Adrenal gland (tissue), 12 donors: ENCODE measurements around the gene RPS4Y1. TPM values are rescaled to one million over a fixed set of nuclear protein-coding genes. Genes with fewer than 3 reads are reported as not detected.

Experiments
- DNase-seq, 7 donors: peaks; one replicate each; pipeline ENCODE4 v3.0.0-alpha.2; 2019 to 2020
- H3K27ac ChIP-seq, 5 donors: fragments of 200-600 bp; sonication (generic) in 4 of 5; 1 replicate in 3 of 5; 2 replicates in 2 of 5; pipeline versions ENCODE4 v1.5.1 to v1.8.0; 2016 to 2020; ENCODE audit warnings: mild to moderate bottlenecking in 1 of 5
- H3K27me3 ChIP-seq: fragments of 200-600 bp; 2 replicates; pipeline ENCODE4 v1.8.0; 2021
- H3K36me3 ChIP-seq, 2 donors: fragments of 200-600 bp; replicated peaks in 1 of 2; 1 replicate in 1 of 2; 2 replicates in 1 of 2; pipeline versions ENCODE4 v1.5.1 to v1.8.0; 2018 to 2022
- H3K4me1 ChIP-seq, 2 donors: fragments of 200-600 bp; replicated peaks in 1 of 2; 1 replicate in 1 of 2; 2 replicates in 1 of 2; pipeline versions ENCODE4 v1.5.1 to v1.8.0; 2018 to 2021
- H3K4me3 ChIP-seq, 4 donors: fragments of 200-600 bp; sonication (generic) in 3 of 4; one replicate each; pipeline ENCODE4 v1.5.1; 2016 to 2018
- H3K9me3 ChIP-seq, 3 donors: fragments of 200-600 bp; sonication (generic) in 1 of 3; replicated peaks in 1 of 3; 1 replicate in 2 of 3; 2 replicates in 1 of 3; pipeline versions ENCODE4 v1.5.1 to v1.8.0; 2016 to 2021
- POLR2A ChIP-seq, 2 donors: fragments of 450-650 bp; IDR thresholded peaks; one replicate each; pipeline ENCODE4 v1.6.1; 2017; ENCODE audit warnings: antibody characterized with exemption in 2 of 2, mild to moderate bottlenecking in 2 of 2, moderate library complexity in 1 of 2
- WGBS, 4 donors: extraction: QIAGEN DNeasy Blood & Tissue Kit in 2 of 4; methylation state at CpG; one replicate each; pipeline versions ENCODE4 v1.1.5 to v1.1.7; 2013 to 2017; 5-methylcytosine and 5-hydroxymethylcytosine counted together
- intact Hi-C, 2 donors: fragments of 100-400 bp; cut with DNase I; formaldehyde crosslinking; loops; one replicate each; pipeline versions ENCODE4 v1.14.1 to v1.15.0; 2022 to 2023
- polyA plus RNA-seq, 3 donors: library from polyadenylated mRNA; stranded (reverse); fragments of 200-250 nt in 2 of 3; fragments of 350-450 nt in 1 of 3; fragmentation: Illumina TruSeq in 1 of 3; extraction: RNeasy Lipid Tissue Mini Kit (QIAGEN cat#74804) in 1 of 3; gene quantifications; one replicate each; pipeline ENCODE4 v1.2.3, GENCODE V29; 2013 to 2014
- total RNA-seq, 9 donors: library from RNA; depleted of rRNA in 4 of 9; stranded (reverse); fragments of >200 nt in 4 of 9; fragments of 120-200 nt in 1 of 9; fragmentation: NEBNext Ultra II Directional in 1 of 9; extraction: Animal tissue kit (Norgen Biotek cat#: 25700) in 1 of 9; gene quantifications; one replicate each; pipeline versions ENCODE4 v1.1.0 to v1.2.4, GENCODE V29; 2013 to 2023
- TF ChIP-seq, protein P1 (sequence below), 6 experiments: fragments of 450-650 bp in 4 of 6; fragments of 200-600 bp in 2 of 6; sonication (generic) in 1 of 6; IDR thresholded peaks; 1 replicate in 5 of 6; 2 replicates in 1 of 6; pipeline versions ENCODE4 v1.5.1 to v1.8.0; 2016 to 2021; ENCODE audit warnings: antibody characterized with exemption in 6 of 6, mild to moderate bottlenecking in 2 of 6, moderate library complexity in 1 of 6
- donor health status: healthy with polysubstance abuse.
- donor health status: Bipolar disorder and iron deficiency.
- donor health status: DM: yes; HTN: yes; CAD: no.
- donor health status: DM: no; HTN: no; CAD: no.
- donor health status: DM: no; HTN: no; CAD: no.
- donor health status: DM: yes; HTN: yes; CAD: no.

Gene RPS4Y1
- total and polyA plus RNA-seq, 12 donors, result 0.20 to 632 (median 339) TPM; not detected in 4

DNA sequence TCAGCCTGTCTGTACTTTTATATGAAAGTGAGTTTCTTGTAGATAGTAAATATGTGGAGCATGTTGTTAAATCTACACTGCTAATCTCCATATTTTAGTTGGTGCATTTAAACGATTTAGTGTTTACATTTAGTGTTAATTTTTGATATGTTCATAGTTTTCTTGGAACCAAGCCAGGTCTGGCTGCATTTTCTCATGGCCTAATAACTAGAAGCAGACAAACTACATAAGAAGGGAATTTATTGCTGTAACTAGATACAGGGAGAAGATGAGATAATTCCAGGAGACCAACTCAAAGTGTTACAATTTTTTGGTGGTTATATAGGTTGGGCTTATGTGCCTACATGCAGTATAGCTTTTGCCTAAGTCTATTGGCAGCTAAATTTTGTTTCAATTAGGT is 32.8 kb downstream of the RPS4Y1 start:
- no peaks in the 10 kb centered on the region for H3K4me1 ChIP-seq
- WGBS, 4 donors, result 38% methylated on average over 1 of the region's 1 CpG; no CpG with 5 or more reads in 2 of the 4 donors
- H3K36me3 ChIP-seq, result no peaks in the 10 kb centered on the region
- no peaks in the 10 kb centered on the region for H3K27me3 ChIP-seq
- H3K27ac ChIP-seq, result no peak overlapping the region
- H3K9me3 ChIP-seq, result no peaks in the 10 kb centered on the region
- H3K4me3 ChIP-seq, result no peak overlapping the region
- no peak for DNase-seq
- intact Hi-C loops, result no loop called here
- TF ChIP-seq POLR2A (IDR thresholded peaks at IDR 0.05), result no peak

DNA sequence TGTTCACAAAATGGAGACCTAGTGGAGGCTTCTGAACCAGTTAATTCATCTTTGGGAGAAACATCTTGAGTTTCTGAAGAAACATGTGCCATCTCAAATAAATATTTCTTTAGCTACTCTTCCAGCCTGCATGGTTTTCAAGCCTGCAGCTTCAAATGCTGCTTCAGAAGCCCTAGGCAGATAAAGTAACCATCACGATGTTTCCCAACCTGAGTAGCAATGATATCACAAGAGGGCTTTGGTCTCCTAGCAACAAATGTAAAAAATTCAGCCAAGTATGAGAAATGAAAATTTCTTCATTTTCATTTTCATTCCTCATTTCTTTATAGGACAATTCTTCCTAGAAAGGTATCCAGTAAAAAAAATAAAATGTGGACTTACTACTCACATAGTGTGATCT is 42.2 kb downstream of the RPS4Y1 start:
- TF ChIP-seq, protein P1, sequence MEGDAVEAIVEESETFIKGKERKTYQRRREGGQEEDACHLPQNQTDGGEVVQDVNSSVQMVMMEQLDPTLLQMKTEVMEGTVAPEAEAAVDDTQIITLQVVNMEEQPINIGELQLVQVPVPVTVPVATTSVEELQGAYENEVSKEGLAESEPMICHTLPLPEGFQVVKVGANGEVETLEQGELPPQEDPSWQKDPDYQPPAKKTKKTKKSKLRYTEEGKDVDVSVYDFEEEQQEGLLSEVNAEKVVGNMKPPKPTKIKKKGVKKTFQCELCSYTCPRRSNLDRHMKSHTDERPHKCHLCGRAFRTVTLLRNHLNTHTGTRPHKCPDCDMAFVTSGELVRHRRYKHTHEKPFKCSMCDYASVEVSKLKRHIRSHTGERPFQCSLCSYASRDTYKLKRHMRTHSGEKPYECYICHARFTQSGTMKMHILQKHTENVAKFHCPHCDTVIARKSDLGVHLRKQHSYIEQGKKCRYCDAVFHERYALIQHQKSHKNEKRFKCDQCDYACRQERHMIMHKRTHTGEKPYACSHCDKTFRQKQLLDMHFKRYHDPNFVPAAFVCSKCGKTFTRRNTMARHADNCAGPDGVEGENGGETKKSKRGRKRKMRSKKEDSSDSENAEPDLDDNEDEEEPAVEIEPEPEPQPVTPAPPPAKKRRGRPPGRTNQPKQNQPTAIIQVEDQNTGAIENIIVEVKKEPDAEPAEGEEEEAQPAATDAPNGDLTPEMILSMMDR (IDR thresholded peaks at IDR 0.05), result no peak
- TF ChIP-seq POLR2A (IDR thresholded peaks at IDR 0.05), result no peak
- no peaks in the 10 kb centered on the region for H3K27me3 ChIP-seq
- no peaks in the 10 kb centered on the region for H3K36me3 ChIP-seq
- intact Hi-C loops, result no loop called here
- H3K4me3 ChIP-seq, result no peak overlapping the region
- no peak overlapping the region for H3K27ac ChIP-seq
- no peak for DNase-seq
- 44 to 80% methylated on average over 1 of the region's 1 CpG; no CpG with 5 or more reads in 2 of the 4 donors for WGBS, 4 donors
- H3K9me3 ChIP-seq, result no peaks in the 10 kb centered on the region
- H3K4me1 ChIP-seq, result no peaks in the 10 kb centered on the region

DNA sequence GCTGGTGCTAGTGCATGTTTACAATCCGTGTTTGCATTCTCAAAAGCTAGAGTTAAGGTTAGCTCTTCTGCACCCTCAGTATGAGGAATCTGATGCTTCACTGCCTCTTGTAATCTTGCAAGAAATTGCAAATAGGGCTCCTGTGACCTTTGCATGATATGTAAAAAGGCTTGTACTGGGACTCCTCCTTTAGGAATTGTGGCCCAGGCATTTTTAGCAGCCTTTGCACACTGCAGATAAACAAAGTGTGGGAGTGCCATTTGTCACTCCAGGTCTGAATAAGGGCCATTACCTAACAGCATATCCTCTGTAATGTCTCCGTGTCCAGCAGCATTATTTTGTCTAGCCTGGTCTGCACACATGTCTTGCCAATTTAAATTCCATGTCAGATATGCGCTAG is 44.5 kb downstream of the RPS4Y1 start:
- no peak for DNase-seq
- Histone ChIP-seq H3K4me1 (no peaks in the 10 kb centered on the region), H3K9me3 (no peaks in the 10 kb centered on the region), H3K36me3 (no peaks in the 10 kb centered on the region), H3K27me3 (no peaks in the 10 kb centered on the region), H3K27ac (no peak overlapping the region), H3K4me3 (no peak overlapping the region)
- TF ChIP-seq, protein P1 (IDR thresholded peaks at IDR 0.05), result no peak
- no peak for TF ChIP-seq POLR2A (IDR thresholded peaks at IDR 0.05)
- 73 to 76% methylated on average over 3 of the region's 3 CpGs; no CpG with 5 or more reads in 2 of the 4 donors for WGBS, 4 donors
- intact Hi-C loops, result no loop called here

DNA sequence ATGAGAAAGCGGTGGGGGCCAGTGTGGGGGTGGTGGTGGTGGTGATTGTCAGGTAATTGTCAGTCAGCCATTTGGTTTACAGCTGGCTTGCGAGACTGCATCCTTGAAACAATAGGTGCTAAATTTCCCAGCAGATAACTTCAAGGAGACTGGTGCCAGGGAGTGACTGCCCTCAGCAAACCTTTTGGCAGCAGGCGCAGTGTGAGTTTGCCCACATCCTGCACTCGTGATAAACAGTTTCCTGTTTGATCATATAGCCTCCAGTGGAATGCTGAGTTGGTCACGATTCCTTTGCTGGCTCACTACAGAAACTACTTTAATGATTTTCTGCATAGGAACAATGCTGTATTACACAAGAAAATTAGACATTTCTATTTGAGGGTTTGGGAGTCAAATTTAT is 46.0 kb downstream of the RPS4Y1 start:
- H3K9me3 ChIP-seq, result no peaks in the 10 kb centered on the region
- no peaks in the 10 kb centered on the region for H3K4me1 ChIP-seq
- intact Hi-C loops, result no loop called here
- H3K36me3 ChIP-seq, result no peaks in the 10 kb centered on the region
- no peak overlapping the region for H3K4me3 ChIP-seq
- no peaks in the 10 kb centered on the region for H3K27me3 ChIP-seq
- WGBS, 4 donors, result 41 to 57% methylated on average over 5 of the region's 5 CpGs; no CpG with 5 or more reads in 2 of the 4 donors
- peak in 1 of 7 donors; percentile 13 for DNase-seq
- TF ChIP-seq, protein P1 (IDR thresholded peaks at IDR 0.05), result no peak
- H3K27ac ChIP-seq, result no peak overlapping the region

DNA sequence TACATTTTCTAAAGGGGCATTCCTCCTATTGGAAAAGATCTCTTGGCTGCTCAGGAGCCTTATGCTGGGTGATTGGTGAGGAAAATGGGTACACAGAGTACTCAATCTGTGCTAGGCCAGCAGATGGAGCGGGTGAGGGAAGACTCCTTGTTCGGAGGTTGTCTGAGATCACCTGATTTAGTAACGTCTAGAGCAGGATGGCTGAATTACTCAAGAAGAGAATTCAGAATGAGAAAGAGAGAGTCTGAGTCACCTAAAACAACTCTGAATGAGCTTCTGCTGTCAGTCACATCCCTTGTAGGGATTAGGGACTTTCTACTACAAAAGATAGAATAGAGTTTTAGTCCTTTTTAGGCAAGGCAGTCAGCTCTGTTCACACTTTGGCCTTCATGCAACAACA is 46.6 kb downstream of the RPS4Y1 start:
- Histone ChIP-seq H3K36me3 (no peaks in the 10 kb centered on the region), H3K27ac (no peak overlapping the region), H3K9me3 (no peaks in the 10 kb centered on the region), H3K27me3 (no peaks in the 10 kb centered on the region), H3K4me1 (no peaks in the 10 kb centered on the region), H3K4me3 (no peak overlapping the region)
- TF ChIP-seq POLR2A (IDR thresholded peaks at IDR 0.05), result no peak
- TF ChIP-seq, protein P1 (IDR thresholded peaks at IDR 0.05), result no peak
- intact Hi-C loops, result no loop called here
- DNase-seq, result no peak
- WGBS, 4 donors, result 57 to 68% methylated on average over 3 of the region's 3 CpGs; no CpG with 5 or more reads in 2 of the 4 donors
